Sigmoid colon (tissue), 4 donors: ENCODE measurements around the gene APOBEC2.

Experiments used
- CTCF ChIP-seq, 4 experiments: fragments of 450-650 bp in 3 of 4; fragments of 200-600 bp in 1 of 4; IDR thresholded peaks; one replicate each; pipeline ENCODE4 v1.5.1; 2016 to 2019; ENCODE audit warnings: antibody characterized with exemption in 4 of 4, mild to moderate bottlenecking in 3 of 4, moderate library complexity in 2 of 4
- EP300 ChIP-seq, 4 donors: sonication (generic); formaldehyde crosslinking; IDR thresholded peaks; one replicate each; pipeline ENCODE4 v1.6.1; 2017; ENCODE audit warnings: antibody characterized with exemption in 4 of 4
- POLR2A ChIP-seq, 2 donors: fragments of 450-650 bp; IDR thresholded peaks; one replicate each; pipeline ENCODE4 v1.6.1; 2016; ENCODE audit warnings: antibody characterized with exemption in 2 of 2, mild to moderate bottlenecking in 2 of 2, moderate library complexity in 2 of 2
- POLR2AphosphoS5 ChIP-seq, 4 donors: sonication (generic); formaldehyde crosslinking; IDR thresholded peaks; one replicate each; pipeline ENCODE4 v1.6.1; 2017; ENCODE audit warnings: antibody characterized with exemption in 4 of 4

- TF ChIP-seq CTCF (IDR thresholded peaks at IDR 0.05) (no peak), POLR2A (IDR thresholded peaks at IDR 0.05) (no peak), POLR2AphosphoS5 (IDR thresholded peaks at IDR 0.05) (no peak), EP300 (IDR thresholded peaks at IDR 0.05) (no peak)
Observed at GRCh38 chr6:41098366-41098765, 45.4 kb downstream of the APOBEC2 start.
